Activated B cell treated with CpG ODN at 0.5 μM for 24 hours (primary cell): ENCODE measurements around the gene NFASC. TPM values are rescaled to one million over a fixed set of nuclear protein-coding genes. Genes with fewer than 3 reads are reported as not detected.

Experiments
- ATAC-seq: fragments of 200-7000 bp; cut with Tn5 transposase; one replicate; pipeline ENCODE4 v1.10.0; 2021; ENCODE audit warnings: low read depth, mild to moderate bottlenecking, moderate library complexity
- CTCF ChIA-PET: fragments of 350-600 bp; sonication (Branson Sonifier 250); formaldehyde crosslinking; loops from one replicate; lab custom pipeline; 2021; ENCODE audit warnings: antibody characterized with exemption; lab: Charles Lee
- POLR2A ChIA-PET: fragments of 350-600 bp; sonication (Branson Sonifier 250); formaldehyde crosslinking; loops from one replicate; lab custom pipeline; 2021; ENCODE audit warnings: antibody characterized with exemption; lab: Charles Lee
- DNase-seq: peaks from one replicate; pipeline ENCODE4 v3.0.0; 2022
- H3K27ac Mint-ChIP-seq: one replicate; pipeline ENCODE4 v1.8.0; 2020; ENCODE audit warnings: mixed read lengths
- H3K27me3 Mint-ChIP-seq: one replicate; pipeline ENCODE4 v1.8.0; 2021; ENCODE audit warnings: mixed read lengths
- H3K36me3 Mint-ChIP-seq: one replicate; pipeline ENCODE4 v1.8.0; 2021; ENCODE audit warnings: low read depth, mixed read lengths
- H3K4me1 Mint-ChIP-seq: one replicate; pipeline ENCODE4 v1.8.0; 2021; ENCODE audit warnings: mixed read lengths
- H3K4me3 Mint-ChIP-seq: one replicate; pipeline ENCODE4 v1.8.0; 2020; ENCODE audit warnings: mild to moderate bottlenecking, mixed read lengths
- H3K9me3 Mint-ChIP-seq: one replicate; pipeline ENCODE4 v1.8.0; 2020; ENCODE audit warnings: mixed read lengths
- CTCF ChIP-seq: fragments of 200-600 bp; IDR thresholded peaks from one replicate; pipeline ENCODE4 v1.8.0; 2022; ENCODE audit warnings: antibody characterized with exemption, mild to moderate bottlenecking
- intact Hi-C: fragments of 100-400 bp; cut with micrococcal nuclease; formaldehyde crosslinking; loops from one replicate; pipeline ENCODE4 v1.15.1; 2024
- total RNA-seq: library from RNA; stranded (reverse); gene quantifications from 2 replicates; pipeline ENCODE4 v1.2.3, GENCODE V29; 2022

NFASC gene
- total RNA-seq, 1 donor from 2014 or later = 0.07 TPM

- Mint-ChIP-seq H3K27me3 (peaks cover 22% of the 10 kb centered on the region), H3K9me3 (no peaks in the 10 kb centered on the region), H3K4me3 (no peak overlapping the region), H3K27ac (no peak overlapping the region), H3K4me1 (peaks cover 11% of the 10 kb centered on the region), H3K36me3 (no peaks in the 10 kb centered on the region)
- no peak for ATAC-seq
- intact Hi-C loops = loop anchor here (1.0 kb wide), 3 partner anchors 86 to 281 kb away; no protein-coding TSS in a partner anchor
- no peak for DNase-seq
- no peak for TF ChIP-seq CTCF
- POLR2A ChIA-PET = no interaction called here
- CTCF ChIA-PET = interaction anchor here (0.7 to 3.6 kb wide), 8 partner anchors 9 to 290 kb away, joined by 3 to 50 read pairs (median 8); no protein-coding TSS in a partner anchor
These were observed 104.4 kb downstream of the NFASC start for GRCh38 chr1:204975021-204975420.

DNA sequence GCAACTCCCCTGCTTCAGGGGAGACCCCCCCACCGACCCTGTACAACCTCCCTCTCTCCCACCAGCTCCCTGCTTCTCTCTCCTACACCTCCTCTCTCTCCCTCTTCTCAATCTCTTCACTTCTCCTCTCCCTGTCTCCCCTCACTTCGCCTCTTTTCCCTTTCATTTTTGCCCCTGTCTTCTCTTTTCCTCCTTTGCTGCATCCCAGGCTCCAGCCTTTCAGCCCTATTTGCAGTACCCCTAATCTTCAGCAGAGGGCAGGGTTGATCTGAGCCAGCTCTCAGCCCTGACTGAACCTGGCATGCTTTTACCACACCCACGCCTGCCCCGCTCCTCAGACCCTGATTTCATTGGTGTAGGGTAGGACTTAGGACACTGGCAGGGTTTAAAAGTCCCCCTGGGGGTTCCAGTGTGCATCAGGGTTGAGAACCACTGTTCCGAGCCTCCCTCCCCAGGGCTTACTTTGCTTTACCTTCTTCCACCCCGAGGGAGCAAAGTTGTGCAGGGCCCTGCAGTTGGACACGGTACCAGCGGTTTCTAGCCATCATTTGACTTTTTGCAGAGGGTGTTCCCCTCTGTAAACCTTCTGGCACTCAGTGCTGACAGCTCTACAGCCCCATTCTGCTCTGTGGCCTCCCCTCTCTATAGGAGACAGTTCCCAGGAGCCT lies 105.0 kb downstream of the NFASC start:
- Mint-ChIP-seq H3K27ac (no peak overlapping the region), H3K4me3 (no peak overlapping the region), H3K4me1 (peaks cover 11% of the 10 kb centered on the region), H3K36me3 (no peaks in the 10 kb centered on the region), H3K9me3 (no peaks in the 10 kb centered on the region), H3K27me3 (peaks cover 24% of the 10 kb centered on the region)
- DNase-seq (peak; percentile 38), ATAC-seq (peak; percentile 90)
- no peak for TF ChIP-seq CTCF
- ChIA-PET CTCF (interaction anchor here (0.7 to 3.6 kb wide), 12 partner anchors 9 to 290 kb away, joined by 3 to 50 read pairs (median 4); no protein-coding TSS in a partner anchor), POLR2A (no interaction called here)
- intact Hi-C loops = loop anchor here (1.0 kb wide), 3 partner anchors 86 to 281 kb away; no protein-coding TSS in a partner anchor

GRCh38 chr1:204976646-204977045 lies 106.0 kb downstream of the NFASC start:
- Mint-ChIP-seq H3K27ac (no peak overlapping the region), H3K27me3 (peaks cover 22% of the 10 kb centered on the region), H3K4me3 (no peak overlapping the region), H3K9me3 (no peaks in the 10 kb centered on the region), H3K4me1 (peaks cover 11% of the 10 kb centered on the region), H3K36me3 (no peaks in the 10 kb centered on the region)
- POLR2A ChIA-PET = interaction anchor here (1.1 kb wide), 1 partner anchor 279 kb away, joined by 4 read pairs; no protein-coding TSS in a partner anchor
- CTCF ChIA-PET = interaction anchor here (1.0 to 3.6 kb wide), 9 partner anchors 8 to 279 kb away, joined by 3 to 50 read pairs (median 7); no protein-coding TSS in a partner anchor
- no peak for DNase-seq
- no peak for ATAC-seq
- intact Hi-C loops = no loop called here
- TF ChIP-seq CTCF = no peak

DNA sequence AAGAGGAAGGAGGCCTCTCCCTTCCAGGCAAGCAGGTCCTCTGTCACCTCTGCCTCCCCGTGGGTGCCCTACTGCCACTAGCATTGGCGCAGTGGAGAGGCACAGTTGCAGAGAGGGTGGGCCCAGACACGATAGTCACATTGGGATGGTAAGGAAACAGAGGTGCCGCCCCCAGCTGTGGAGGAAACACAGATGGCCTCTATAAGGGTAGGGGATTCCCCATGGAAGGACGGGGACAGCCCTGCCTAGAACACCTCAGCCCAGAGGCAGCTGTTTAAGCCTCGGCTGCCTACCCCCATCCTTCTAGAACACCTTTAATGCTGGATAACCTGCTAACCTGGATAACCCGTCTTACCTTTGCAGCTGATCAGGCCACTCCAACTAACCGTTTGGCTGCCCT lies 106.7 kb downstream of the NFASC start:
- Mint-ChIP-seq H3K27ac (no peak overlapping the region), H3K9me3 (no peaks in the 10 kb centered on the region), H3K36me3 (no peaks in the 10 kb centered on the region), H3K27me3 (peaks cover 20% of the 10 kb centered on the region), H3K4me3 (no peak overlapping the region), H3K4me1 (peaks cover 9% of the 10 kb centered on the region)
- intact Hi-C loops = no loop called here
- POLR2A ChIA-PET = interaction anchor here (1.1 kb wide), 1 partner anchor 279 kb away, joined by 4 read pairs; no protein-coding TSS in a partner anchor
- DNase-seq (no peak), ATAC-seq (peak; percentile 58)
- TF ChIP-seq CTCF = no peak
- CTCF ChIA-PET = interaction anchor here (1.4 to 3.6 kb wide), 5 partner anchors 7 to 279 kb away, joined by 3 to 50 read pairs (median 17); no protein-coding TSS in a partner anchor

GRCh38 chr1:204978782-204979181 lies 108.1 kb downstream of the NFASC start:
- no peaks in the 10 kb centered on the region for H3K36me3 Mint-ChIP-seq
- CTCF ChIA-PET = interaction anchor here (0.6 to 1.3 kb wide), 2 partner anchors 83 to 177 kb away, joined by 3 to 8 read pairs; no protein-coding TSS in a partner anchor
- no peak for ATAC-seq
- POLR2A ChIA-PET = no interaction called here
- no peak for DNase-seq
- H3K4me3 Mint-ChIP-seq = no peak overlapping the region
- intact Hi-C loops = no loop called here
- no peaks in the 10 kb centered on the region for H3K9me3 Mint-ChIP-seq
- H3K27me3 Mint-ChIP-seq = peaks cover 22% of the 10 kb centered on the region
- no peak overlapping the region for H3K27ac Mint-ChIP-seq
- no peak for TF ChIP-seq CTCF
- peaks cover 19% of the 10 kb centered on the region for H3K4me1 Mint-ChIP-seq
